ENCODE measurements around the gene RAC3. TPM values are rescaled to one million over a fixed set of nuclear protein-coding genes. Genes with fewer than 3 reads are reported as not detected.
A peak's percentile ranks its signal among the peaks of the same experiment; 100 is the strongest.

The RAC3 gene
- polyA plus RNA-seq (2013, experiment 1 of 2) = 73.2 TPM
- 74.7 TPM for polyA plus RNA-seq (2013, experiment 2 of 2)

- under 1% methylated on average over 76 of the region's 96 CpGs for WGBS
- no peak within 1 kb of the TSS for H3K27ac ChIP-seq (ENCODE audit: low read depth, low read length)
These were observed at the start of gene RAC3 for GRCh38 chr17:82031303-82031884. Gene RAC3 (plus strand): TSS chr17:82031678. CDS start chr17:82031762, 84 bp downstream.

DNA sequence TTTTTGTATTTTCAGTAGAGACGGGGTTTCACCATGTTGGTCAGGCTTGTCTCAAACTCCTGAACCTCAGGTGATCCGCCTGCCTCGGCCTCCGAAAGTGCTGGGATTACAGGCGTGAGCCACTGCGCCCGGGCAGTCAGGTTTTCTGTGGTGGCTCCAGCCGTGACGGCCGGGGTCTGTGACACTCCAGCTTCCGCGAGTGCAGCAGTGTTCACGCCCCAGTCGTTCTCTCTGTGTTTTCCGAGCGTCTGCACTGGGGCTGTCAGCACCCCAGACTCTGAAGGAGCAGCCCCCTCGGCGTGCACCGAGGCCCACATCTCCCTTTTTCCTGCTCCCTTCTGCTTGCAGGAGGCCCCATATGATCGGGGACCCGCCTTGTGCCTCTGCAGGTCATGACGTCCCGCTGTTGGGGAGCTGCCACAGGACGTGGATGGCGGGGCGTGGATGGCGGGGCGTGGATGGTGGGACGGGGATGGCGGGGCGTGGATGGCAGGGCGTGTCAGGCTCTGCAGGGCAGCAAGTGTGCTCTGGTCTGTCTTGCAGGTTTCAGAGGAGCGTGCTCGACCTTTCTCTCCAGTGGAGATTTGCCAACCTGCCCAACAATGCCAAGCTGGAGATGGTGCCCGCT lies 48.4 kb upstream of the RAC3 start:
- no peak overlapping the region for H3K4me3 ChIP-seq (ENCODE audit: low read length)
- H3K4me1 ChIP-seq (ENCODE audit: insufficient read depth, low read length) = no peaks in the 10 kb centered on the region
- 97% methylated on average over 35 of the region's 35 CpGs for WGBS
- H3K9ac ChIP-seq (ENCODE audit: low read depth, low read length) = no peak overlapping the region
- H3K9me3 ChIP-seq (ENCODE audit: insufficient read depth, low read depth, low read length) = no peaks in the 10 kb centered on the region
- H3K27ac ChIP-seq (ENCODE audit: low read depth, low read length) = no peak overlapping the region
- peaks cover 46% of the 10 kb centered on the region for H3K36me3 ChIP-seq (ENCODE audit: insufficient read depth, low read length)
- H3K27me3 ChIP-seq (ENCODE audit: insufficient read depth, low read length) = no peaks in the 10 kb centered on the region

More at GRCh38 chr17:82031303-82031884, at the start of gene RAC3:
- H3K27me3 ChIP-seq (ENCODE audit: insufficient read depth, low read length) = no peaks in the 10 kb centered on the region
- 0 out of 2 replicates have a peak, but pooled peaks cover 5% of the 10 kb centered on the region for H3K4me1 ChIP-seq (ENCODE audit: insufficient read depth, low read length)
- H3K9ac ChIP-seq (ENCODE audit: low read depth, low read length) = peak within 1 kb of the TSS; percentile 66
- H3K9me3 ChIP-seq (ENCODE audit: insufficient read depth, low read depth, low read length) = no peaks in the 10 kb centered on the region
- H3K4me3 ChIP-seq (ENCODE audit: low read length) = peak within 1 kb of the TSS; percentile 77
- no peaks in the 10 kb centered on the region for H3K36me3 ChIP-seq (ENCODE audit: insufficient read depth, low read length)

DNA sequence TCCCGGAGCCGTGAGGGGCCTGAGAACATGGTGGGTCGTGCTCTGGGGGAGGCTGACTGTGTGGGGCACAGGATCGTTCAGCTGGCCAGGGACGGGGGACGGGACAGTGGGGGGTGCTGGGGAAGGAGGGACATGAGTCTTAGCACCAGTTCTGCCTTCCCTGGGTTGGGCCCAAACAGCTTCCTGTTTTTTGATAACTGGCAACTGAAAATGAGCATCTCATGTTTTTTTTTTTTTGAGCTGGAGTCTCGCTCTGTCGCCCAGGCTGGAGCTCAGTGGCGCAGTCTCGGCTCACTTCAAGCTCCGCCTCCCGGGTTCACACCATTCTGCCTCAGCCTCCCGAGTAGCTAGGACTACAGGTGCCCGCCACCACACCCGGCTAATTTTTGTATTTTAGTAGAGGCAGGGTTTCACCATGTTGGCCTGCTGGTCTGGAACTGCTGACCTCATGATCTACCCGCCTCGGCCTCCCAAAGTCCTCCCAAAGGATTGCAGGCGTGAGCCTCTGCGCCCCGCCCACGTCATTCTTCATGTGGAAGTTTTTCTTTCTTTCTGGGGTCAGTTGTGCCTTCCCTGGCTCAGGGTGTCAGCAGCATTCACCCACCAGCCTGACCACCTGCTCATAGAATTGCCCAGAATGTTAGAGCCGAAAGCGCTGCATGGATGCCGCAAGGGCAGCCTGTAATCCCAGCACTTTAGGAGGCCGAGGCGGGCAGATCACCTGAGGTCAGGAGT lies 47.7 kb upstream of the RAC3 start:
- H3K27me3 ChIP-seq (ENCODE audit: insufficient read depth, low read length) = no peaks in the 10 kb centered on the region
- no peak overlapping the region for H3K9ac ChIP-seq (ENCODE audit: low read depth, low read length)
- H3K27ac ChIP-seq (ENCODE audit: low read depth, low read length) = no peak overlapping the region
- no peak overlapping the region for H3K4me3 ChIP-seq (ENCODE audit: low read length)
- WGBS = 97% methylated on average over 26 of the region's 26 CpGs
- H3K36me3 ChIP-seq (ENCODE audit: insufficient read depth, low read length) = peaks cover 46% of the 10 kb centered on the region
- no peaks in the 10 kb centered on the region for H3K9me3 ChIP-seq (ENCODE audit: insufficient read depth, low read depth, low read length)
- H3K4me1 ChIP-seq (ENCODE audit: insufficient read depth, low read length) = no peaks in the 10 kb centered on the region

GRCh38 chr17:81984773-81985410 lies 46.6 kb upstream of the RAC3 start:
- Histone ChIP-seq H3K4me3 (ENCODE audit: low read length) (no peak overlapping the region), H3K4me1 (ENCODE audit: insufficient read depth, low read length) (no peaks in the 10 kb centered on the region), H3K9ac (ENCODE audit: low read depth, low read length) (no peak overlapping the region), H3K27me3 (ENCODE audit: insufficient read depth, low read length) (no peaks in the 10 kb centered on the region), H3K9me3 (ENCODE audit: insufficient read depth, low read depth, low read length) (no peaks in the 10 kb centered on the region), H3K36me3 (ENCODE audit: insufficient read depth, low read length) (peaks cover 39% of the 10 kb centered on the region), H3K27ac (ENCODE audit: low read depth, low read length) (no peak overlapping the region)
- WGBS = 95% methylated on average over 21 of the region's 21 CpGs

GRCh38 chr17:81986606-81987005 lies 44.9 kb upstream of the RAC3 start:
- Histone ChIP-seq H3K27me3 (ENCODE audit: insufficient read depth, low read length) (no peaks in the 10 kb centered on the region), H3K27ac (ENCODE audit: low read depth, low read length) (no peak overlapping the region), H3K4me3 (ENCODE audit: low read length) (no peak overlapping the region), H3K9me3 (ENCODE audit: insufficient read depth, low read depth, low read length) (no peaks in the 10 kb centered on the region), H3K9ac (ENCODE audit: low read depth, low read length) (no peak overlapping the region), H3K36me3 (ENCODE audit: insufficient read depth, low read length) (peaks cover 34% of the 10 kb centered on the region), H3K4me1 (ENCODE audit: insufficient read depth, low read length) (0 out of 2 replicates have a peak, but pooled peaks cover 11% of the 10 kb centered on the region)
- WGBS = 96% methylated on average over 26 of the region's 26 CpGs

GRCh38 chr17:81987161-81987770 lies 44.2 kb upstream of the RAC3 start:
- WGBS = 96% methylated on average over 26 of the region's 26 CpGs
- H3K9me3 ChIP-seq (ENCODE audit: insufficient read depth, low read depth, low read length) = no peaks in the 10 kb centered on the region
- no peaks in the 10 kb centered on the region for H3K27me3 ChIP-seq (ENCODE audit: insufficient read depth, low read length)
- peaks cover 34% of the 10 kb centered on the region for H3K36me3 ChIP-seq (ENCODE audit: insufficient read depth, low read length)
- no peak overlapping the region for H3K4me3 ChIP-seq (ENCODE audit: low read length)
- H3K9ac ChIP-seq (ENCODE audit: low read depth, low read length) = no peak overlapping the region
- peaks cover 17% of the 10 kb centered on the region; the same call in 1 of the 2 replicates for H3K4me1 ChIP-seq (ENCODE audit: insufficient read depth, low read length)
- H3K27ac ChIP-seq (ENCODE audit: low read depth, low read length) = no peak overlapping the region

DNA sequence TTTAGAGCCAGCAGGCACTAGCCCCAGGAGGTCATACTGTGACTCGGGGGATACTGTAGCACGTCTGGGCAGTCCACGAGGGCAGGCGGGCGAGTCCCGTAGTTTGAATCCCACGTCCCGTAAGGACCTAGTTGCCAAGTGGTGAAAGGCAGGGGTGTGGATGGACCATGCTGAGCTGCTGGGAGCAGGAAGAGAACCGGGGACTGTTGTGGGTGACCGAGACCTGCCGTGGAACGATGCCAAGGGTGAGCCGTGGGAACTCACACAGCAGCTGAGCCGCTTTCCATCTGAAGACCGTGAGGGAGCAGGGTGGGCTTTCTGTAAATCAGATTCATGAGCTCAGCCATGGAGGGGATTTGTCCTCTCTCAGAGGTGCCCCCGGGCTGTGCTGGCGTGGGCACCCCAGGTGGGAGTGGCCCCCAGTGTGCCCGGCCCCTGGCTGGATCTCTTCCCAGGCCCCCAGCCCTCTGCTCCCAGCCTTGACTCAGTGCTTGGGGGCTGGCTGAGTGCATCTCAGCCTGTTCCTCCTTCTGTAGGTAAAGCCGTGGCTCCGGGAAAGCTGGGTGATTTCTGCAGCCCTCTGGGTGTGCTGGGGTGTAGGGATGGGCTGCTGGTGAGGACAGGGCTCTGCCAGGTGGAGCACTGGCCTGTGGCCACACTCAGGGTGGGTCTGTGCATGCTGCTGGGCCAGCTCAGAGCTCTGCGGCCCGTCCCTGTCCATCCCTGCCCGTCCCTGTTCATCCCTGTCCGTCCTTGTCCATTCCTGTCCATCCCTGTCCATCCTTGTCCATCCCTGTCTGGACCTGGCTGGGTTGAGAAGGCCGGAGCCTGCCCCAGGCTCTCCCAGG lies 40.4 kb upstream of the RAC3 start:
- 88% methylated on average over 25 of the region's 25 CpGs for WGBS
- Histone ChIP-seq H3K27me3 (ENCODE audit: insufficient read depth, low read length) (no peaks in the 10 kb centered on the region), H3K9me3 (ENCODE audit: insufficient read depth, low read depth, low read length) (no peaks in the 10 kb centered on the region), H3K9ac (ENCODE audit: low read depth, low read length) (peak overlapping the region; percentile 41; the same call in 1 of the 2 replicates), H3K4me3 (ENCODE audit: low read length) (no peak overlapping the region), H3K36me3 (ENCODE audit: insufficient read depth, low read length) (peaks cover 9% of the 10 kb centered on the region; the same call in 1 of the 2 replicates), H3K4me1 (ENCODE audit: insufficient read depth, low read length) (peaks cover 30% of the 10 kb centered on the region; the same call in 1 of the 2 replicates), H3K27ac (ENCODE audit: low read depth, low read length) (peak overlapping the region; percentile 70; the same call in 1 of the 2 replicates)

DNA sequence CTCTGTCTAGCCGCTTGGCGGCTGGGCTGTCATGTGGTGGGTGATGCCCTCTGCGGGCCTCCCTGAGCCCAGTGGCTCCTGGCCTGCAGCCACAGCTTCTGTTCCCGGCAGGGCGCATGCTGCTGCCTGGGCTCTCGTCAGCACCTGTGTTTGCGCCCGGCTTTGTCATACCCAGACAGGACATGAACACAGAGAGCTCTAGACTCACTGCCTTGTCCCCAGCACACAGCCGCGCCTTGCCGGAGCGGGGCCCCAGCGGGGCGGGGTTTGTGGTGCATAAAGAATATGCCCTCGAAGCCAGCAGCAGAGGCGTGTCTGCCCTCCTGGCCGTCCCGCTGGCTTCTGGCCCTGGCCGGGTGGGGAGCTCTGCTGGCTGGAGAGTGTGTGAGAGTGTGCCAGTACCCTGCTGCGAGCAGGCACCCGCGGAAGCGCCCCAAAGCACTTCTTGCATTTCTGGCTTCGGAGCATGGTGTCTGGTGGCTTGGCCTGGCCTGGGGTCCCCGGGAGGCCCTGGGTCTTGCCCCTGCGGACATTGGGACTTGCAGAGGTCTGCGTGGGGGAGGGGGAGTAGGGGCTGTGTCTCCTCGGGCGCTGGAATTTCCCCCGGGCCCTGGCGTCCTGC lies 39.7 kb upstream of the RAC3 start:
- no peaks in the 10 kb centered on the region for H3K27me3 ChIP-seq (ENCODE audit: insufficient read depth, low read length)
- 27% methylated on average over 31 of the region's 31 CpGs for WGBS
- peaks cover 30% of the 10 kb centered on the region; the same call in 1 of the 2 replicates for H3K4me1 ChIP-seq (ENCODE audit: insufficient read depth, low read length)
- H3K36me3 ChIP-seq (ENCODE audit: insufficient read depth, low read length) = peaks cover 5% of the 10 kb centered on the region; the same call in 1 of the 2 replicates
- peak overlapping the region; percentile 41 for H3K9ac ChIP-seq (ENCODE audit: low read depth, low read length)
- H3K4me3 ChIP-seq (ENCODE audit: low read length) = no peak overlapping the region
- peak overlapping the region; percentile 70 for H3K27ac ChIP-seq (ENCODE audit: low read depth, low read length)
- H3K9me3 ChIP-seq (ENCODE audit: insufficient read depth, low read depth, low read length) = no peaks in the 10 kb centered on the region

DNA sequence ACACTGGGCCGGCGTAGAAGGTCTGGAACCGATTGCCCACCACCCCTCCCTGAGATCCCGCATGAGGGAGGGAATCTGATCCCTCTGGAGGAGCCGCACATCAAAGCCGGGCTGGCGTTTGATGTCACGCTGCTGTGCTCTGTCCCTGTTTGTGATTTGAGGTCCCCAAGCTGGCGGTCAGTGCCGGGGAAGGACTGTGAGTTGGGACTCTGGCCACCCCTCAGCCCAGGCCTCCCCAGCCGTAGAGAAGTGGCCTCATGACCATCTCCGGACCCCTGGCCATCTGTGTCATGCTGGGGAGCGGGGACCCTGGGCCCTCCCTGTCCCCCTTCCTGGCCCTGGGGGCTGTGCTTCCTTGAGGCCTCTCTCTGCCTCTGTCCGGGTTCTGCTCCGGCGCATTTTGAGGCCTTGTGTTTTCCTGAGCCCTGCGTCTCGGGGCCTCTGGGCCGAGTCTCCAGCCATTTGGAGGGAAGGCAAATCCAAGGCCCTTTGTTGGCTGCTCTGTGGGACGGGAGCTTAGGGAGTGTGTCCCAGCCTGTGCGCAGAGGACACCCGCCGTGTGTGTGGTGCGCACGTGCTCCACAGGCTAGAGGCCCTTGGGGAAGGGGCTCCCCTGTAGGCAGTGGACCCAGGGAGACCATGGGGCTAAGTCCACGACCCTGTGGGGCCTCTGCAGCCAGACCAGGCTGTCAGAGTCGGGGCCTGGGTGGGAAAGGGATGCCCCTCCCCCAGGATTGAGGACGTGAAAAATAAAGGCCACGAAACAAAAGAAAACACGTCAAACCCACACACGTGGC lies 39.0 kb upstream of the RAC3 start:
- Histone ChIP-seq H3K9me3 (ENCODE audit: insufficient read depth, low read depth, low read length) (no peaks in the 10 kb centered on the region), H3K27ac (ENCODE audit: low read depth, low read length) (peak overlapping the region; percentile 70), H3K36me3 (ENCODE audit: insufficient read depth, low read length) (0 out of 2 replicates have a peak, but pooled peaks cover 5% of the 10 kb centered on the region), H3K4me3 (ENCODE audit: low read length) (no peak overlapping the region), H3K27me3 (ENCODE audit: insufficient read depth, low read length) (no peaks in the 10 kb centered on the region), H3K4me1 (ENCODE audit: insufficient read depth, low read length) (peaks cover 30% of the 10 kb centered on the region; the same call in 1 of the 2 replicates), H3K9ac (ENCODE audit: low read depth, low read length) (peak overlapping the region; percentile 41)
- WGBS = 61% methylated on average over 31 of the region's 31 CpGs

Measured in HUES64 (cell line).